K562 (cell line): ENCODE measurements around the gene CCDC116. TPM values are rescaled to one million over a fixed set of nuclear protein-coding genes. Genes with fewer than 3 reads are reported as not detected.
A peak's percentile ranks its signal among the peaks of the same experiment; 100 is the strongest.

Source experiments
- CHD1 ChIP-seq: fragments of 200-600 bp; sonication (generic); IDR thresholded peaks from one replicate; pipeline ENCODE4 v1.6.1; 2012; ENCODE audit warnings: mild to moderate bottlenecking, moderate library complexity, low read length, inconsistent platforms
- E2F6 ChIP-seq, 2 experiments: IDR thresholded peaks; 2 replicates each; pipeline ENCODE4 v1.6.1; 2011; ENCODE audit warnings: borderline replicate concordance in 1 of 2, control low read depth in 1 of 2, low read depth in 1 of 2, low read length in 1 of 2, mild to moderate bottlenecking in 1 of 2, mixed read lengths in 1 of 2, moderate library complexity in 1 of 2; ENCODE audit not compliant: insufficient read depth in 1 of 2, insufficient read length in 1 of 2, poor library complexity in 1 of 2, severe bottlenecking in 1 of 2; ENCODE audit errors: extremely low read depth in 1 of 2
- EHMT2 ChIP-seq: fragments of 450-650 bp; IDR thresholded peaks from 2 replicates; pipeline ENCODE4 v1.6.1; 2018; ENCODE audit warnings: antibody characterized with exemption
- FOXK1 ChIP-seq: sonication (generic); formaldehyde crosslinking; IDR thresholded peaks from 2 replicates; pipeline ENCODE4 v1.8.0; 2022; ENCODE audit warnings: missing genetic modification reagents, mild to moderate bottlenecking, borderline replicate concordance
- GATA2 ChIP-seq: sonication (generic); formaldehyde crosslinking; IDR thresholded peaks from 2 replicates; pipeline ENCODE4 v1.4.0; 2020; ENCODE audit warnings: mild to moderate bottlenecking, missing genetic modification reagents
- HMGXB4 ChIP-seq: sonication (generic); formaldehyde crosslinking; IDR thresholded peaks from 2 replicates; pipeline ENCODE4 v1.8.1; 2023; ENCODE audit warnings: mild to moderate bottlenecking, missing genetic modification reagents
- HNRNPK ChIP-seq: fragments of 200-400 bp; formaldehyde crosslinking; IDR thresholded peaks from one replicate; pipeline ENCODE4 v1.6.1; 2018; ENCODE audit warnings: mild to moderate bottlenecking, low read depth, low read length; ENCODE audit not compliant: poor library complexity, severe bottlenecking
- MIER1 ChIP-seq: fragments of 450-650 bp; IDR thresholded peaks from 2 replicates; pipeline ENCODE4 v1.6.1; 2016; ENCODE audit warnings: antibody characterized with exemption, mild to moderate bottlenecking, low read depth
- MLX ChIP-seq, 2 experiments: fragments of 450-650 bp in 1 of 2; sonication (generic) in 1 of 2; formaldehyde crosslinking; conservative IDR thresholded peaks; 2 replicates each; pipeline versions ENCODE4 v1.4.0 to v1.8.1; 2020 to 2022; ENCODE audit warnings: mild to moderate bottlenecking in 1 of 2, missing genetic modification reagents in 1 of 2
- NONO ChIP-seq, 2 experiments: fragments of 200-400 bp in 1 of 2; fragments of 450-650 bp in 1 of 2; formaldehyde crosslinking in 1 of 2; IDR thresholded peaks; 2 replicates each; pipeline ENCODE4 v1.6.1; 2017; ENCODE audit warnings: low read depth in 2 of 2, mild to moderate bottlenecking in 2 of 2, moderate library complexity in 2 of 2, low read length in 1 of 2
- PPARD ChIP-seq: fragments of 250-450 bp; sonication (Bioruptor Pico); IDR thresholded peaks from 2 replicates; pipeline ENCODE4 v1.8.0; 2022; ENCODE audit warnings: inconsistent platforms, mild to moderate bottlenecking, moderate library complexity
- RNF219 ChIP-seq: fragments of 250-450 bp; sonication (Bioruptor Pico); IDR thresholded peaks from 2 replicates; pipeline ENCODE4 v1.5.0; 2022; ENCODE audit warnings: mild to moderate bottlenecking
- SPI1 ChIP-seq: IDR thresholded peaks from 2 replicates; pipeline ENCODE4 v1.6.1; 2011; ENCODE audit warnings: low read depth, low read length, control low read depth, borderline replicate concordance
- TBL1XR1 ChIP-seq, 2 experiments: IDR thresholded peaks; 2 replicates each; pipeline ENCODE4 v1.6.1; 2012; ENCODE audit warnings: improper control_type of control experiment in 2 of 2, low read length in 2 of 2, mild to moderate bottlenecking in 1 of 2
- ZNF197 ChIP-seq: fragments of 200-800 bp; sonication (Bioruptor generic); IDR thresholded peaks from 2 replicates; pipeline ENCODE4 v1.6.1; 2016; ENCODE audit warnings: low read depth, missing genetic modification characterization, missing compliant biosample characterization
- ZNF212 ChIP-seq: fragments of 450-650 bp; formaldehyde crosslinking; IDR thresholded peaks from 2 replicates; pipeline ENCODE4 v1.4.0; 2020; ENCODE audit warnings: mild to moderate bottlenecking
- ZNF431 ChIP-seq: sonication (generic); formaldehyde crosslinking; IDR thresholded peaks from 2 replicates; pipeline ENCODE4 v1.8.0; 2022; ENCODE audit warnings: mild to moderate bottlenecking, missing genetic modification reagents
- ZNF449 ChIP-seq: fragments of 250-450 bp; sonication (Bioruptor Pico); IDR thresholded peaks from 2 replicates; pipeline ENCODE4 v1.8.0; 2022; ENCODE audit warnings: moderate library complexity, mild to moderate bottlenecking, inconsistent platforms
- ZNF707 ChIP-seq: fragments of 250-450 bp; sonication (Bioruptor Pico); conservative IDR thresholded peaks from 2 replicates; pipeline ENCODE4 v1.8.0; 2022; ENCODE audit warnings: inconsistent platforms, mild to moderate bottlenecking, moderate library complexity
- polyA plus RNA-seq, 8 experiments: library from polyadenylated mRNA; depleted of rRNA in 4 of 8; stranded (reverse) in 5 of 8; unstranded in 3 of 8; fragments of >200 nt; fragmentation: Nextera tagmentation in 2 of 8; fragmentation: Illumina TruSeq in 1 of 8; extraction: Ambion mirVana in 2 of 8; extraction: Trizol in 1 of 8; gene quantifications; 2 replicates each; pipeline versions ENCODE4 v1.2.1 to v1.2.3, GENCODE V29; 2011 to 2014; ENCODE audit warnings: inconsistent platforms in 1 of 8, missing spikeins in 1 of 8
- total RNA-seq, 7 experiments: library from RNA; depleted of rRNA in 6 of 7; stranded (reverse); fragments of >200 nt in 6 of 7; fragmentation: Illumina TruSeq in 2 of 7; extraction: Trizol in 2 of 7; gene quantifications; 2 replicates each; pipeline versions ENCODE4 v1.2.1 to v1.2.3, GENCODE V29; 2011 to 2021; ENCODE audit warnings: low replicate concordance in 1 of 7

Gene CCDC116
- total and polyA plus RNA-seq, 9 of the 15 experiments (the other 6 are each of a cell fraction or from before 2014, with no cell fraction given), result 1.6 to 11.3 (median 4.7) TPM

GRCh38 chr22:21665047-21665851 lies 32.7 kb downstream of the CCDC116 start (continued):
- no peak for TF ChIP-seq ZNF449 (CRISPR knock-in tag)
- peak; percentile 92 for TF ChIP-seq HMGXB4 (CRISPR knock-in tag)
- TF ChIP-seq MIER1, result no peak
- no peak for TF ChIP-seq EHMT2
- TF ChIP-seq FOXK1 (CRISPR knock-in tag), result no peak
- no peak for TF ChIP-seq PPARD (CRISPR knock-in tag)
- no peak for TF ChIP-seq ZNF197 (CRISPR knock-in tag)
- no peak for TF ChIP-seq CHD1
- TF ChIP-seq MLX (CRISPR knock-in tag; conservative IDR thresholded peaks at IDR 0.05), result peak in 1 of 2 experiments; percentile 30; a peak in 2 of 4 replicates
- 0 out of 2 replicates have a peak, but pooled peaks have one; percentile 16 for TF ChIP-seq SPI1
- no peak for TF ChIP-seq ZNF431 (CRISPR knock-in tag)
- peak in 1 of 2 experiments; percentile 11; a peak in 1 of 4 replicates for TF ChIP-seq TBL1XR1 (IDR thresholded peaks at IDR 0.05; ENCODE audit: low read length in 2 of 2)
- TF ChIP-seq ZNF212, result no peak
- no peak for TF ChIP-seq HNRNPK
- no peak for TF ChIP-seq NONO (IDR thresholded peaks at IDR 0.05; ENCODE audit: low read depth in 2 of 2, low read length in 1 of 2)
- no peak for TF ChIP-seq GATA2 (CRISPR knock-in tag)
- TF ChIP-seq E2F6 (IDR thresholded peaks at IDR 0.05; ENCODE audit: borderline replicate concordance in 1 of 2, extremely low read depth in 1 of 2, insufficient read depth in 1 of 2, insufficient read length in 1 of 2, low read depth in 1 of 2, low read length in 1 of 2, poor library complexity in 1 of 2, severe bottlenecking in 1 of 2), result peak in 1 of 2 experiments; percentile 94
- no peak for TF ChIP-seq ZNF707 (CRISPR knock-in tag)
- TF ChIP-seq RNF219, result no peak
